Prostate gland (tissue), 2 donors: ENCODE results near the gene SPON2.

Source experiments
- CTCF ChIP-seq, 4 experiments: fragments of 200-600 bp in 2 of 4; fragments of 450-650 bp in 2 of 4; sonication (generic) in 2 of 4; IDR thresholded peaks; 1 replicate in 3 of 4; 2 replicates in 1 of 4; pipeline ENCODE4 v1.5.1; 2016 to 2019; ENCODE audit warnings: antibody characterized with exemption in 4 of 4, mild to moderate bottlenecking in 2 of 4, moderate library complexity in 2 of 4
- POLR2A ChIP-seq: fragments of 450-650 bp; IDR thresholded peaks from one replicate; pipeline ENCODE4 v1.6.1; 2016; ENCODE audit warnings: antibody characterized with exemption, mild to moderate bottlenecking

DNA sequence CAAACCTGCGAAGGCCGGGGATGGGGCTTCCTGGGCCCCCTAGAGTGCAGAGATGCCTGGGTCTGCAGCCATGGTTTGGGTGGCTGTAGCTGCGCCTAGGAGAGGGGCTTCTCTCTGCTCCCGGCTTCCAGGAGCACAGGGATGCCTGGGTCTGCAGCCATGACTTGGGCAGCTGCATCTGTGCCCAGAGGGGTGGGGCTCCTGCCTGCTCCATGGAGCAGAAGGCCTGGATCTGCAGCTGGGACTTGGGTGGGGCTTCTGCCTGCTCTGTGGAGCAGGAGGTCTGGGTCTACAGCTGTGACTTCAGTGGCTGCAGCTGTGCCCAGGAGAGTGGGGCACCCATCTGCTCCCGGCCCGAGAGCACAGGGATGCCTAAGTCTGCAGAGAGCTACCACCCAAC, 20.8 kb downstream of the SPON2 start:
- no peak for TF ChIP-seq CTCF (IDR thresholded peaks at IDR 0.05)
- TF ChIP-seq POLR2A, result no peak
